SH-SY5Y (cell line): ENCODE results near the gene ZKSCAN1.

ENCODE experiments used
- GATA2 ChIP-seq: IDR thresholded peaks from 2 replicates; pipeline ENCODE4 v1.6.1; 2011; ENCODE audit warnings: mild to moderate bottlenecking, low read depth, low read length
- GATA3 ChIP-seq: IDR thresholded peaks from 2 replicates; pipeline ENCODE4 v1.6.1; 2011; ENCODE audit warnings: low read depth, mild to moderate bottlenecking, low read length, moderate library complexity

GRCh38 chr7:100038326-100038725, 22.9 kb downstream of the ZKSCAN1 start:
- TF ChIP-seq GATA2 (no peak), GATA3 (no peak)
